OCI-LY7 (cell line): Measurements from ENCODE around the gene PDE3B. TPM values are rescaled to one million over a fixed set of nuclear protein-coding genes. Genes with fewer than 3 reads are reported as not detected.
"Not testable (repeated sequence)": the region's sequence is repeated elsewhere in the genome, so short reads cannot be mapped to it uniquely, and the experiment has no call there.

ENCODE experiments used
- BruUV-seq: library from RNA; stranded (reverse); fragments of 400-500 nt; replicated peaks from 2 replicates; lab custom pipeline; 2021; lab: Mats Ljungman, UMichigan
- CTCF ChIA-PET: fragments of 300-600 bp; sonication (Branson Sonifier 250); formaldehyde crosslinking; loops from one replicate; lab custom pipeline; 2022; ENCODE audit warnings: antibody characterized with exemption; ENCODE audit not compliant: unreplicated experiment; lab: Charles Lee
- POLR2A ChIA-PET: fragments of 300-600 bp; sonication (Branson Sonifier 250); formaldehyde crosslinking; loops from one replicate; lab custom pipeline; 2022; ENCODE audit warnings: antibody characterized with exemption; lab: Charles Lee
- DNase-seq: peaks from one replicate; pipeline ENCODE4 v3.0.0-alpha.2; 2015; ENCODE audit warnings: low spot score
- H2AFZ ChIP-seq: fragments of 200-600 bp; sonication (generic), shearing (Covaris generic); 2 replicates; pipeline ENCODE4 v1.6.1; 2014; ENCODE audit warnings: mild to moderate bottlenecking, antibody characterized with exemption, low read length, moderate library complexity
- H3K27ac ChIP-seq: fragments of 200-600 bp; sonication (generic); 2 replicates; pipeline ENCODE4 v1.5.1; 2014; ENCODE audit warnings: mixed run types, low read depth, mild to moderate bottlenecking, moderate library complexity, low read length, inconsistent platforms; ENCODE audit not compliant: poor library complexity, severe bottlenecking
- H3K36me3 ChIP-seq: fragments of 200-600 bp; sonication (generic); 2 replicates; pipeline ENCODE4 v1.6.1; 2014; ENCODE audit warnings: mild to moderate bottlenecking, antibody characterized with exemption, low read length, moderate library complexity, mixed read lengths; ENCODE audit not compliant: insufficient read depth
- H3K4me1 ChIP-seq: fragments of 200-600 bp; sonication (generic); 2 replicates; pipeline ENCODE4 v1.5.1; 2014; ENCODE audit warnings: mild to moderate bottlenecking, low read length; ENCODE audit not compliant: insufficient read depth, poor library complexity, severe bottlenecking
- H3K4me2 ChIP-seq: fragments of 200-600 bp; sonication (generic); 2 replicates; pipeline ENCODE4 v1.6.1; 2014; ENCODE audit warnings: mild to moderate bottlenecking, low read length
- H3K4me3 ChIP-seq: fragments of 200-600 bp; sonication (generic); 2 replicates; pipeline ENCODE4 v1.5.1; 2014; ENCODE audit warnings: mild to moderate bottlenecking, low read depth, low read length; ENCODE audit not compliant: poor library complexity, severe bottlenecking
- H3K79me2 ChIP-seq: fragments of 200-600 bp; sonication (generic); 2 replicates; pipeline ENCODE4 v1.6.1; 2016; ENCODE audit warnings: low read depth, mild to moderate bottlenecking, low read length, moderate library complexity, mixed read lengths; ENCODE audit not compliant: insufficient read depth
- H3K9me2 ChIP-seq: fragments of 200-600 bp; sonication (generic); 2 replicates; pipeline ENCODE4 v1.6.1; 2016; ENCODE audit warnings: mild to moderate bottlenecking, low read length, mixed read lengths; ENCODE audit not compliant: insufficient read depth
- H3K9me3 ChIP-seq: fragments of 200-600 bp; sonication (generic); 2 replicates; pipeline ENCODE4 v1.6.1; 2014; ENCODE audit warnings: mild to moderate bottlenecking, mixed run types, low read length, mixed read lengths
- H4K20me1 ChIP-seq: fragments of 200-600 bp; sonication (generic); 2 replicates; pipeline ENCODE4 v1.6.1; 2014; ENCODE audit warnings: mild to moderate bottlenecking, antibody characterized with exemption, low read length, moderate library complexity, mixed read lengths; ENCODE audit not compliant: insufficient read depth
- EZH2phosphoT487 ChIP-seq: fragments of 200-600 bp; sonication (generic); IDR thresholded peaks from 2 replicates; pipeline ENCODE4 v1.6.1; 2018; ENCODE audit warnings: low read depth, borderline replicate concordance, mild to moderate bottlenecking, mixed run types, antibody characterized with exemption, low read length, moderate library complexity, mixed read lengths
- intact Hi-C: fragments of 100-400 bp; cut with micrococcal nuclease; formaldehyde crosslinking; loops from one replicate; pipeline ENCODE4 v1.10.0; 2022; ENCODE audit not compliant: unreplicated experiment
- total RNA-seq, 2 experiments: library from RNA; depleted of rRNA in 1 of 2; stranded (reverse); fragments of >200 nt in 1 of 2; shearing (Covaris generic) in 1 of 2; gene quantifications; 2 replicates each; pipeline ENCODE4 v1.2.3, GENCODE V29; 2014 to 2022
- TF ChIP-seq, protein P1 (sequence below): fragments of 200-600 bp; sonication (generic); conservative IDR thresholded peaks from 2 replicates; pipeline ENCODE4 v1.5.1; 2014; ENCODE audit warnings: mild to moderate bottlenecking, antibody characterized with exemption, low read length, moderate library complexity, mixed read lengths

Gene PDE3B
- total RNA-seq, 2 experiments from 2014 or later = not detected

DNA sequence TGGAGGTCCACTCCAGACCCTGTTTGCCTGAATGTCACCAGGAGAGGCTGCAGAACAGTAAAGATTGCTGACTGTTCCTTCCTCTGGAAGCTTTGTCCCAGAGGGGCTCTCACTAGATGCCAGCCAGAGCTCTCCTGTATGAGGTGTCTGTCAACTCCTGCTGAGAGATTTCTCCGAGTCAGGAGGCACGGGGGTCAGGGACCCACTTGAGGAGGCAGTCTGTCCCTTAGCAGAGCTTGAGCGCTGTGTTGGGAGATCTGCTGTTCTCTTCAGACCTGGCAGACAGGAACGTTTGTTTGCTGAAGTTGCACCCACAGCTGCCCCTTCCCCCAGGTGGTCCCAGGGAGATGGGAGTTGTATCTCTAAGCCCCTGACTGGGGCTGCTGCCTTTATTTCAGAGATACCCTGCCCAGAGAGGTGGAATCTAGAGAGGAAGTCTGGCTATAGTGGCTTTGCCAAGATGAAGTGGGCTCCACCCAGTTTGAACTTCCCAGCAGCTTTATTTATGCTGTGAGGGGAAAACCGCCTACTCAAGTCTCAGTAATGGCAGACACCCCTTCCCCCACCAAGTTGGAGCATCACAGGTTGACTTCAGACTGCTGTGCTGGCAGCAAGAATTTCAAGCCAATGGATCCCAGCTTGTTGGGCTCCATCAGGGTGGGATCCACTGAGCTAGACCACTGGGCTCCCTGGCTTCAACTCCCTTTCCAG lies 99.4 kb downstream of the PDE3B start:
- H3K36me3 ChIP-seq = no peaks in the 10 kb centered on the region
- no peaks in the 10 kb centered on the region for H3K9me2 ChIP-seq
- no peak overlapping the region for H3K27ac ChIP-seq
- no peaks in the 10 kb centered on the region for H3K9me3 ChIP-seq
- TF ChIP-seq, protein P1, sequence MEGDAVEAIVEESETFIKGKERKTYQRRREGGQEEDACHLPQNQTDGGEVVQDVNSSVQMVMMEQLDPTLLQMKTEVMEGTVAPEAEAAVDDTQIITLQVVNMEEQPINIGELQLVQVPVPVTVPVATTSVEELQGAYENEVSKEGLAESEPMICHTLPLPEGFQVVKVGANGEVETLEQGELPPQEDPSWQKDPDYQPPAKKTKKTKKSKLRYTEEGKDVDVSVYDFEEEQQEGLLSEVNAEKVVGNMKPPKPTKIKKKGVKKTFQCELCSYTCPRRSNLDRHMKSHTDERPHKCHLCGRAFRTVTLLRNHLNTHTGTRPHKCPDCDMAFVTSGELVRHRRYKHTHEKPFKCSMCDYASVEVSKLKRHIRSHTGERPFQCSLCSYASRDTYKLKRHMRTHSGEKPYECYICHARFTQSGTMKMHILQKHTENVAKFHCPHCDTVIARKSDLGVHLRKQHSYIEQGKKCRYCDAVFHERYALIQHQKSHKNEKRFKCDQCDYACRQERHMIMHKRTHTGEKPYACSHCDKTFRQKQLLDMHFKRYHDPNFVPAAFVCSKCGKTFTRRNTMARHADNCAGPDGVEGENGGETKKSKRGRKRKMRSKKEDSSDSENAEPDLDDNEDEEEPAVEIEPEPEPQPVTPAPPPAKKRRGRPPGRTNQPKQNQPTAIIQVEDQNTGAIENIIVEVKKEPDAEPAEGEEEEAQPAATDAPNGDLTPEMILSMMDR = no peak
- no peak for TF ChIP-seq EZH2phosphoT487
- no peak overlapping the region for H3K4me3 ChIP-seq
- POLR2A ChIA-PET = no interaction called here
- no peak overlapping the region for H3K4me2 ChIP-seq
- DNase-seq = no peak
- no peak overlapping the region for H2AFZ ChIP-seq
- CTCF ChIA-PET = no interaction called here
- intact Hi-C loops = no loop called here
- H3K79me2 ChIP-seq = no peaks in the 10 kb centered on the region
- H4K20me1 ChIP-seq = no peaks in the 10 kb centered on the region
- no peaks in the 10 kb centered on the region for H3K4me1 ChIP-seq
- BruUV-seq = no TSS peak

DNA sequence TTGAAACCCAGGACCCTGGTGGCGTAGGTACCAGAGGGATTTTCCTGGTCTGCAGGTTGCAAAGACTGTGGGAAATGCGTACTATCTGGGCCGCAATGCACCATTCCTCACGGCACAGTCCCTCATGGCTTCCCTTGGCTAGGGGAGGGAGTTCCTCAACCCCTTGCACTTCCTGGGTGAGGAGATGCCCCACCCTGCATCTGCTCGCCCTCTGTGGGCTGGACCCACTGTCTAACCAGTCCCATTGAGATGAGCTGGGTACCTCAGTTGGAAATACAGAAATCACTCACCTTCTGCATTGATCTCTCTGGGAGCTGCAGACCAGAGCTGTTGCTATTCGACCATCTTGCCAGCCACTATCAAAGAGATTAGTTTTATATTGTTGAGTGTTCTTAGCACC lies 100.1 kb downstream of the PDE3B start:
- CTCF ChIA-PET, H3K4me3 ChIP-seq: not testable (repeated sequence)
- POLR2A ChIA-PET = interaction anchor here (1.3 kb wide), 1 partner anchor 15 kb away, joined by 6 read pairs; no protein-coding TSS in a partner anchor

DNA sequence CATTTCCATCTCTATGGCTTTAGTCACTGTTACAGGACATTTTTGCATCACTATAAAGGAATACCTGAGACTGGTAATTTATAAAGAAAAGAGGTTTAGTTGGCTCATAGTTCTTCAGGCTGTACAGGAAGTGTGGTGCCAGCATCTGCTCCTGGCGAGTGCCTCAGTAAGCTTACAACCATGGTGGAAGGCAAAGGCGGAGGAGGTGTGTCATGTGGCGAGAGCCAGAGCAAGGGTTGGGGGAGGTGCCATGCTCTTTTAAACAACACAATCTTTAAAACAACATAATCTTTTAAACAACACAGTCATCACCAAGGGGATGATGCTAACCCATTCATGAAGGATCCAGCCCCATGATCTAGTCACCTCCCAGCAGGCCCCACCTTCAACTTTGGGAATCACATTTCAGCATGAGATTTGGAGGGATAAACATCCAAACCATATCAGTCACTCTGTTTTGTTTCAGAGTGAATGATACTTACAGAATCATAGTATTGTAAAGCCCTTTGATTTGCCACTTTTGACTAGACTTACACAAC lies 103.3 kb downstream of the PDE3B start:
- intact Hi-C loops = no loop called here
- CTCF ChIA-PET = no interaction called here
- no peak overlapping the region for H3K4me3 ChIP-seq
- no peak for TF ChIP-seq EZH2phosphoT487
- TF ChIP-seq, protein P1 = no peak
- H3K4me2 ChIP-seq = no peak overlapping the region
- H2AFZ ChIP-seq = no peak overlapping the region
- no peaks in the 10 kb centered on the region for H3K9me3 ChIP-seq
- no TSS peak for BruUV-seq
- no peak for DNase-seq
- no peaks in the 10 kb centered on the region for H3K79me2 ChIP-seq
- no peaks in the 10 kb centered on the region for H3K36me3 ChIP-seq
- H4K20me1 ChIP-seq = no peaks in the 10 kb centered on the region
- POLR2A ChIA-PET = interaction anchor here (1.4 kb wide), 1 partner anchor 18 kb away, joined by 5 read pairs; no protein-coding TSS in a partner anchor
- H3K9me2 ChIP-seq = no peaks in the 10 kb centered on the region
- H3K4me1 ChIP-seq = no peaks in the 10 kb centered on the region
- no peak overlapping the region for H3K27ac ChIP-seq

More for the DNA sequence above, 100.1 kb downstream of the PDE3B start:
- H3K27ac ChIP-seq, H3K79me2 ChIP-seq, H3K9me3 ChIP-seq, BruUV-seq, DNase-seq, H4K20me1 ChIP-seq, H3K4me2 ChIP-seq, intact Hi-C loops, H3K9me2 ChIP-seq, H2AFZ ChIP-seq, H3K36me3 ChIP-seq, H3K4me1 ChIP-seq: not testable (repeated sequence)
